Measurements from ENCODE around the gene MTMR6. TPM values are rescaled to one million over a fixed set of nuclear protein-coding genes. Genes with fewer than 3 reads are reported as not detected.
A peak's percentile ranks its signal among the peaks of the same experiment; 100 is the strongest.
"Not testable (repeated sequence)": the region's sequence is repeated elsewhere in the genome, so short reads cannot be mapped to it uniquely, and the experiment has no call there.

Gene MTMR6
- 10 to 100 TPM; 16.7 to 25.6 (median 21.5) TPM for polyA plus RNA-seq (ENCODE audit: insufficient read depth in 1 of 5, insufficient read length in 5 of 5, low replicate concordance in 1 of 5)
- long read RNA-seq, donor 1, full-length matches to known transcripts: 9 of 9 reads
- long read RNA-seq, donor 1, partial matches to known transcripts: 0 of 9 reads
- long read RNA-seq, donor 1, other reads (novel, unspliced or antisense): 0 of 9 reads
- long read RNA-seq, donor 2, full-length matches to known transcripts: 6 of 6 reads
- long read RNA-seq, donor 2, partial matches to known transcripts: 0 of 6 reads
- long read RNA-seq, donor 2, other reads (novel, unspliced or antisense): 0 of 6 reads
- long read RNA-seq, donor 3, full-length matches to known transcripts: 4 of 4 reads
- long read RNA-seq, donor 3, partial matches to known transcripts: 0 of 4 reads
- long read RNA-seq, donor 3, other reads (novel, unspliced or antisense): 0 of 4 reads
- long read RNA-seq, donor 4, full-length matches to known transcripts: 2 of 2 reads
- long read RNA-seq, donor 4, partial matches to known transcripts: 0 of 2 reads
- long read RNA-seq, donor 4, other reads (novel, unspliced or antisense): 0 of 2 reads
- long read RNA-seq, donor 5, full-length matches to known transcripts: 3 of 22 reads
- long read RNA-seq, donor 5, partial matches to known transcripts: 19 of 22 reads
- long read RNA-seq, donor 5, other reads (novel, unspliced or antisense): 0 of 22 reads
- long read RNA-seq, donor 6, full-length matches to known transcripts: 9 of 29 reads
- long read RNA-seq, donor 6, partial matches to known transcripts: 20 of 29 reads
- long read RNA-seq, donor 6, other reads (novel, unspliced or antisense): 0 of 29 reads
- long read RNA-seq, donor 7, full-length matches to known transcripts: 4 of 4 reads
- long read RNA-seq, donor 7, partial matches to known transcripts: 0 of 4 reads
- long read RNA-seq, donor 7, other reads (novel, unspliced or antisense): 0 of 4 reads
- long read RNA-seq, donor 8, full-length matches to known transcripts: 1 of 1 reads
- long read RNA-seq, donor 8, partial matches to known transcripts: 0 of 1 reads
- long read RNA-seq, donor 8, other reads (novel, unspliced or antisense): 0 of 1 reads

DNA sequence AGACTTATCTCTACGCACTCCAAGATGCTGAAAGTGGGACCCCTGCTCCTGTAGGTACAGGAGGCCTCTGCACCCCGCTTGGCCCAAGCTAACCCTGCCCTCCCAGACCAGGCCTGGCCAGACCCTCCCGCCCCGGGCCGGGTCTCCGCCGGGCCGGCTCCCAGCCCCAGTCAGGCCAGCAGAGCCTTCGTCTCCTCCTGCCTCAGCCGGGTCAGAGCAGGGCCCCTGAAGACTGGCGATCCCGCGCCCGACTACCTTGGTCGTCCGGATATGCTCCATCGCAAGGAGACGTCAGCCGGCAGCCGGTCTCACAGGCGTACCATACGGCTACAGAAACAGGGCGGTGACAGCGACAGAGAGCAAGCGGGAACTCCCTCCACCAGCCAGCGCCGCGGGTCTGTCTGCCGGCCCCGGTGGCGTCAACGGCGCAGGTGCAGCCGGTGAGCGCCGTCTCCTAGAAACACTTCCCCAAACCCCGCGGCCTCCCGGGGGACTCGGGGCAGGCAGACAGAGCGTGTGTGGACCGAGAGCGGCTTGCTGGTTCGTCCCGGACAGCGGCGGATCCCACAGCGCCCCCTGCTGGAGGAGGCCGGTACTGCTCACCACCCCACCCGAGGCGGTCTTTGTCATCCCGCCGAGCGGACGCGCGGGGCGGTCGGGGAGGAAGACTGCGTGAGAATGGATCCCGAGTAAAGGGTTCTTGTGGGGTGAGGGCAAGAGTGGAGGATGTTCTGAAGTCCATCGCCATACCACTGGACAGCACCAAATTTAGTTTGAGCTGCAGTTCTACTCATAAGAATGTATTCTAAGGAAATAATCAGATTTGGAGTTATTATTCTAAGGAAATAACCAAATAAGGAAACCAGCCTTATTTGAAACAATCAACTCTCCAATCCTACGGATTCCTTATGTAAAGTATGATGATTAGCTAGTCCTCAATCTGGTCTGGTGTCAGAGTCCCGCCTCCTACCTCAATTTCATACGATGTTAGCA lies at the start of gene MTMR6:
TSS of gene MTMR6 (minus strand) at position 520 of the 993 bp plus-strand sequence. CDS start at position 279, 241 bp downstream.
- peak; percentile 87 to 88 for DNase-seq

GRCh38 chr13:25335856-25336255 lies 48.6 kb upstream of the MTMR6 start:
- no peak for DNase-seq

- no peak for DNase-seq
Observed at GRCh38 chr13:25330541-25330940, 43.3 kb upstream of the MTMR6 start.

DNA sequence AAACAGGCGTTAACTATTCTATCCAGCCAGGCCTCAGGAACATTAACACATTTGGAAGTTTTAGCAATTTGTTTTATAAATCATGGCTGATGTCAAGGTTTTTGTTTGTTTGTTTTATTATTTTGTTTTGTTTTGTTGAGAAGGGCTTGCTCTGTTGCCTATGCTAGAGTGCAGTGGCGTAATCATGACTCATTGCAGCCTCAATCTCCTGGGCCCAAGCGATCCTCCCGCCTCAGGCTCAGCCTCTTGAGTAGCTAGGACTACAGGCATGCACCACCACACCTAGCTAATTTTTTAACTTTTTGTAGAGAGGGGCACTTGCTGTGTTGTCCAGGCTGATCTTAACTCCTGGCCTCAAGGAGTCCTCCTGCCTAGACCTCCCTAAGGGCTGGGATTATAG lies 42.4 kb upstream of the MTMR6 start:
- DNase-seq: no peak

GRCh38 chr13:25324100-25324499 lies 36.8 kb upstream of the MTMR6 start:
- DNase-seq: no peak

DNA sequence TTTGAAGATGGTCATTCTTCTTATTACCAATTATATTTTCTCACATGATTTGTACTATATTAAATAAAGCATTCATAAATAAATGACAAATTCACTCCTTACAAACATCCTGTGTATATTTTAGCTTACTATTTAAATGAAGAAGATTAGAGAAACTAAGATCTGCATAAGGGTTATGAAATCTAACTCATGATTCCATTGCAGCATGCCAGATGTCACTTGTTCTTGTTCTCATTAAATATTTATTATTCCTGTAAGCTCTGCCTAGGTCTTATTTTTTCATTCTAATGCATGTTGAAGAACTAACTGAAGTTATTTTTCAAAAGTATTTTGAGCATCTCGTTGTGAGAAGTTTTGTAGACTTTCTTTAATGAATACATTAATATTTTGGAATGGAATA lies 32.5 kb upstream of the MTMR6 start:
- DNase-seq: no peak

DNA sequence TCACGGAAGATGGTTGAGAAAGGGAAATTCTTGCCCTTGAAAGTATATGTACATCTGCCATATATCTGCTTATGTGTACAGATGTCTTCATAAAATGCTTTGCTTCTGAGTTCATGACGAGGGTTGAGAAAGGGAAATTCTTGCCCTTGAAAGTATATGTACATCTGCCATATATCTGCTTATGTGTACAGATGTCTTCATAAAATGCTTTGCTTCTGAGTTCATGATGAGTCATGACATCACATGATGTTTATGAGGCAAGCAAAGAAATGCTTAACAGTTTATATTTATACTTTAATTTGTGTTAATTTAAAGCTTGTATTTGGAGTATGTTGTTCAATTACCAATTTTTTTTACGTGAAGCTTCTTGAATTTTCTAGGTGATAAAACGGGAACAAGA lies 31.7 kb upstream of the MTMR6 start:
- not testable (repeated sequence) for DNase-seq

- no peak for DNase-seq
Observed at GRCh38 chr13:25310891-25311290, 23.6 kb upstream of the MTMR6 start.

DNA sequence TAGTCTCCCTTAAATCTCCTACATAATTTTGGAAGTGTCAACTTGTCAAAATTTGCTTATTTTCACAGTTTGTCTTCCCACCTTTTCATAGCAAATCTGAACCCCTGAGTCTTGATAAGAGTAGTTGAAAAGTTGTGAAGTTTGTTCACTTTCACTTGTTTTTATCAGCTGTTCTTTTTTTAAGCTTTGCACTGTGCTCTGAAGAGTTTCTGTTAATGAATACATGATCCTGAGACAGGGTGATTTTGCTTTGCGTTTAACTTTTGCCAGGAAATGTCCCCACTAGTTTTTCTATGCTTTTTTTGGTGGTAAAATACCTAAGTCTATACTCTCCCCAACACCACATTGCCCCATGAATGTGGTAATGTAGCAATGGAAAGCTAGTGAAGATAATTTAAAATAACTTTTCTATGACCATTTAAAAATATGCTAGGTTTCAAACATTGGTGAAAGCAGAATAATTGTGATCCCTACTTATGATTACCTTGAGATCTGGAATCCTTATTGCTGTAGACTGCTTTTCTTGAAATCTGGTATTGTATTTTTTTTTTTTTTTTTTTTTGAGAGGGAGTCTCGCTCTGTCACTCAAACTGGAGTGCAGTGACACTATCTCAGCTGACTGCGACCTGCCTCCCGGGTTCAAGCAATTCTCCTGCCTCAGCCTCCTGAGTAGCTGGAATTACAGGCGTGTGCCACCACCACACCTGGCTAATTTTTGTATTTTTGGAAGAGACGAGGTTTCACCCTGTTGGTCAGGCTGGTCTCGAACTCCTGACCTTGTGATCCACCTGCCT lies 19.6 kb upstream of the MTMR6 start:
- no peak for DNase-seq

- no peak for DNase-seq
Observed at GRCh38 chr13:25302121-25302520, 14.8 kb upstream of the MTMR6 start.

GRCh38 chr13:25301347-25302113 lies 14.2 kb upstream of the MTMR6 start, which contains the start of gene NUP58:
TSS of gene NUP58 (plus strand) at chr13:25301625. CDS start at chr13:25301774, 149 bp downstream.
- peak; percentile 95 to 96 for DNase-seq

DNA sequence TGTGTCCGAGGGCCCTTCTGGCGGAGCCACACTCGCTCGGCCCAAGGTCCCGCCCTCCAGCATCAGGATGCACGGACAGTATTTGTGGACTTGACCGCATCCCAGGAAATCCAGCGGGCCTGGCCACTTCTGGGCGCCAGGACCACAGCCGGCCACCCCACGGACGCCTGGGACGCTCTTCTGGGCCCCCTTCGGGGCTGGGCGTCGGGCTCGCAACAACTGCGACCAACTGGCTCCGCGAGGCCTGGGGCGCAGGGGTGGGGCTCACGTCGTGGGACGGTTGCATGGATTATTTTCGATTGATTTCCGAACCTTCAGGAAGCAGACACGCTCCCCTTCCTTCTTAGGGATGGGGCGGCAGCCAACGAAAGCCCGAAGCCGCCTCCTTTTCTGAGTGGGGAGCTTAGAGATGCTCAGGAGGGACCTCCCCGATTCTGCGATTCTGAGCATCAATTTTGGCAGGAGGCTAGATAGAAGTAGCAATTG lies 13.6 kb upstream of the MTMR6 start:
- DNase-seq: peak in 1 of 2 donors; percentile 57

DNA sequence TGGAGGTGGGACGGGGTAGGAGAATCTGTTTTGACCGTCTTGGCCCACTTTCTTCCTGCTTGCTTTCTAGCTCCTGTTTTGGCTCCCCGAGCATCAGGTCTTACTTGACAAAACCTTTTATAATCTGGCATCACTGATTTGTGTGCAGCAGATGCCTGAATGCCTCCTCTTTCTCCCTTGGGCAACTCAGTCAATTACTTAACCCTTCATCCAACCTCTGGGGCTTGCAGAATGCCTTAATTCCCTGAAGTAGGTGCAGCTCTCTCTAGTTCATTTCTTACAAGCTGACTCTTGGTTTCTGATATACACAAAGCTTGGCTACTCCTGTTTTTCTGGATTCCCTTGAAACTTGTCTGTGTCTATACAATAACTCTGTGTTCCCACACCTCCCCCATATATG lies 8.4 kb upstream of the MTMR6 start:
- no peak for DNase-seq

DNA sequence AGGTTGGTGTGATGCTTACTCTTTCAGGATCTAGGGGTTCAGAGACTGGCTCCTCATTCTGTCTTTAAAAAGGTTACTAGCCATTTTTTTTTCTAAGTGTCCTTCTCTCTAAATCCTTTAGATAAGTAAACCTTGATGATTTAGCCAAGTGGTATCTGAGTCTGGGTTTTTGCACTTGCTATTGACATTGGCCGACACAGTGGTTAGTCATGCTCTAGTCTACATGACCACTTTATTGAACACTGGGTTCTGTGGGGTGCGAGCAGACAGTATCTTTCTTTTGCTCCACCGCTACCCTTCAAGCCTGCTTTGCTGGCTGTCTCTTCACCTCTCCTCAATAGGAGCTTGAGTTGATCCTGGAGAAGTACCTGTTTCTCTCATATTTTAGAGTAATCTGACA lies 7.9 kb upstream of the MTMR6 start:
- no peak for DNase-seq

DNA sequence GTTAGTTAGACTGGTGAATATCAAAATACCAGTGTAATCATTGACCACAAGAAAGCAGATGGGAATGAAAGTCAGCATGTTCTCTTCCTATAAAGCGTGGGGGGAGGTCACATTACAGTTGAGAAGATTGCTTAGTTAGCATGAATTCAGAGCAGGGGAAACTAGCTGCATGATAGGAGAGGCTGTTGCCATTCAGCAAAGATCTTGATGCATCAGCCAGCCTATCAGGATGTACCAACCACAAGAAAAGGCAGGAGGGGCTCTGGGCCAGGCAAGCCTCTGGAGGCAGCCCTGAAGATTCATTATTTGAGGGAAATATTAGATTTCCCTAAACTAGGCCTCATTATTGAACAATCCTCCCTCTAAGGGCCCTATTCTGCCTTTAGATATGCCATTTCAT lies 5.0 kb upstream of the MTMR6 start:
- DNase-seq: no peak

GRCh38 chr13:25291691-25292090 lies 4.4 kb upstream of the MTMR6 start:
- DNase-seq: no peak

DNA sequence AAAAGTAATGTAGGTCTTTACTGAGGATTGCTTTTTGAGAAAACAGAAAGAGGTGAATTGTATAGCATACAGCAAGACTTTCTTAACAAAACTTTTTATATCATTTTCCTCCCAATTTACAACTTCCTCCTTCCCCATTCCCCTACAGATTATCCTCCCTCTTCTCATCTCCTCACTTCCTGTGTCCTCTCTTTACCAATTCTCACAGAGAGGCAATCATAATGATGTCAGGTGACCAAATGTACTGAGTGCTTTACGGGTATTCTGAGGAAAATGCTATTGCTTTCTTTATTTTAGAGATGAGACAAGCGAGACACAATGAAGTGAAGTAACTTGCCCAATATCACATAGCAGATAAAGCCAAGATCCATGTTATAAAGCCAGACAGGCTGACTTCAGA lies 1.7 kb upstream of the MTMR6 start:
- DNase-seq: no peak

GRCh38 chr13:25286308-25286968 lies 850 bp downstream of the MTMR6 start:
- DNase-seq: peak; percentile 32 to 48

All from right lung (tissue), 10 donors.